GM18507 (cell line): ENCODE data around the gene PDGFRB.

Source experiments
- DNase-seq: peaks from one replicate; pipeline ENCODE4 v3.0.0; 2011; ENCODE audit warnings: low read depth; ENCODE audit not compliant: insufficient read length; ENCODE audit errors: extremely low spot score
- FAIRE-seq: peaks from 2 replicates; lab custom pipeline; 2011; peaks lifted over from hg19 to GRCh38; lab: Jason Lieb, UNC

The PDGFRB gene

DNA sequence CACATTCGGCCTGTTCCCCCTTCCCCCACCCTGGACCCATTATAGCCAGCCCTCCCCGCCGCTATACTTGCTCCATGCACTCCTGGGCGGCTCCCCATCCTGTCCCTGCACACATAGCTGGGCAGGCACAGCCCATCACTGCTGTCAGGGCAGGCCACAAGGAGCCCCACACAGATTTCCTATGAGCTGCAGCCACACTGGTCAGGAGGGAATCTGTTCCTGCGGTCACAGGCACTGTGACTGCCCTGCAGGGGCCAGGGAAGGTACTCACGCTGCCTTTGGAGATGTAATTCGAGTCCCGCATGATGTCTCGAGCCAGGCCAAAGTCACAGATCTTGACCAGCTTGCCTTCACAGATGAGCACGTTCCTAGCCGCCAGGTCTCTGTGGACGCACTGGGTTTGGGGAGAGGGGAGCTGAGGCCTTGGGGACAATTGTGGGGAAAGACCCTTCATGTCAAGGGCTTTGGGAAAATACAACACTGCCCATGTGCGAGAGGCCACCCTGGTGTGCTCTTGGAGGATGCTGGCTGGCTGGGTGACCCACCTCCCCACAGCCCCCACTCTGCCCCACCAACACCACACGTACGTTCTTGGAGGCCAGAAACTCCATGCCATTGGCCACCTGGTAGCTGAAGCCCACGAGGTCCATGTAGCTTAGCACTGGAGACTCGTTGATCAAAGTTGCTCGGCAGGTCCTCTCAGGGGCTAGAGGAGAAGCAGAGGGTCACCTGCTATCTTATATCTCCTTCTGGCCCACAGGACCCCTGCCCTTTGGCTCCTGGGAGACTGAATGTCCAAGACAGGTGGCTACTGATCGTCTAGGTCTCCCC, 34.8 kb downstream of the PDGFRB start:
- DNase-seq: no peak
- no peak for FAIRE-seq

GRCh38 chr5:150120062-150120441, 35.6 kb downstream of the PDGFRB start:
- FAIRE-seq: no peak
- DNase-seq: no peak

- FAIRE-seq: no peak
- no peak for DNase-seq
These were observed 36.1 kb downstream of the PDGFRB start for GRCh38 chr5:150119421-150120061.

DNA sequence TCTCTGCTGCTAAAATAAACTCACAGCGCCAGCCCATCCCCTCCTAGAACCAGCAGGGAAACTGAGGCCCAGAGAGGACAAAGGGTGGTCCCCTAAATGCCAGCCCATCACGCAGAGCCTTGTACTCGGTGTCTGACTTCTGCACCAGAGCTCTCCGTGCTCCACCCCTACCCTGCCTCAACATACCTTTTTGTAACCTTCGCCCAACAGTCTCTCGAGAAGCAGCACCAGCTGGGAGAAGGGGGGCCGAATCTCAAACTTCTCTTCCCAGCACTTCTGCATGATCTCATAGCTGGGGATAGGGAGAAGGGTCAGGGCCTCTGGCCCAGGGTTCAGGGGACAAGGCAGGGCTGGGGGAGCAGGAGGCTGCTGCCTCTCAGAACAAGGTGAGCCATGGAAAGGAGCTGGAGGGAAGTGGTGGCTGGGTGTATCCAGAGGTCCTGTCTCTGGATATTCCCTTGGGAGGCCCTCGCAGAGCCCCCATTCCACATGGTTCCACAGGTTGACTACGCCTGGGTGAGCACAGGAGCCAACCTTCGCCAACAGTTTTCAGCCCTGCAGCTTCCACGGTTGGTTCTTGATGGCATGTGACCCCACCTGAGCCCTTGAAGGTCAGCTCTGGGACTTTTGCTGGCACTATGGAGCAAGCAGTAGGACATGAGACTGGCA, 37.0 kb downstream of the PDGFRB start:
- FAIRE-seq: no peak
- no peak for DNase-seq

DNA sequence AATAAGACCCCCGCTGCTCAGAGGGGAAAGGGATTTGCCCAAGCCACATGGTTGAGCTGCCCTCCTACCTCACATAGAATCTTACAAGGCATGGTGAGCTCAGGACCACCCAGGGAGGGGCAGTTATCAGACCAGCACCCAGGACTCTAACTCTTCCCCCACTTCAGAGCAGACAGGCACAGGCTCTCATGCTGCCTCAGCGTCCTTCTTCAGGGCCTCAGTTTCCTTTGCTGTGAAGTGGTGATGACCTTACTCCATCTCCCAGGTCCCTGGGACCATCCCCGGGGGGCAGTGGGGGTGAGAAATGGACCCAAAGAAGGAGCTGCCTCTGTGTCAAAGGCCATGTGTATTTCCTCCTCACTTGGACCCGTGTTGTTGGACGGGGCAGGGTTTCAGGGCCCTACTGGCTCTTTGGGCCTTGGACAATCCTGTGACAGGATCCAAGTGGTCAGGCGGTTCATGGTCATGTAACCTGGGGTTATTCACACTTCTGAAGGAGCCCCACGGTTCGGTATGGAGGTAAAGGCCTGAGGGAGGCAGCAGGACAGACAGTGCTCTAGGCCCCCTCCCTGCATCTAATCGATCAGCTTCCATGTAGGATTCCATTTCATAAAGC, 37.6 kb downstream of the PDGFRB start:
- no peak for DNase-seq
- no peak for FAIRE-seq

DNA sequence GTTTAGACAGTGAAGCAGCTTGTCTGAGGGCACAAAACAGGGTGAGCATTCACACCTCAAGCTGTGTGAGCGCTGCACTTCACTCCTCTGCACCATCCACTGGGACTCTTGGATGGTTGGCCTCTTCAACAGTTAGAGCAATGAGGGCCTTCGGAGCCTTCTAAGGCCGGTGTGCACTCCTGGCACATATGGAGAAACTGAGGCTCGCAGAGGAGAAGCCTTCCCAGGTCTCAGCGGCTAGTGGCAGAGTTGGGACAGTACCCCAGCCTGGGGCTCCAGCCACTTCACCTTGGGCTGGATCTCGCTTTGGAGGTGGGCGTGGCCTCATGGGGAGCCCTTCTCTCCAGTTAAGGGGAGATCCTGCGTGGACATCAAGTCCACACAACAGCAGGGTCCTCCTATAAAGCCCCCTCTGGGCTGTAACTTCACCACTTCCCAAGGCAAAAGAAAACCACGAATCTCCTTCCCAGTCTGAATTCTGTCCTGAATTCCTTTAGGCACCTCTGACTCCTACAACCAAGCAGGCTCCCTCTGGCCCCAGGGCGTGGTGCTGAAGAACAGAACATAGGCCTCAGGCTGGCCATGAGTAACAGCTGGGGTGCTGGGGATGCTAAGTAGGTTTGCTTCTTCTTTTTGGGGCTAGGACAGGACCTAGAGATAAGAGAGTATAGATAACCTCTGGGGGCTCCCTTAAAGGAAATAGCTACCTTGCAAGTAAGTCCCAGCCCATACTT, 38.8 kb downstream of the PDGFRB start:
- DNase-seq (no peak), FAIRE-seq (no peak)

GRCh38 chr5:150114773-150115408, 40.8 kb downstream of the PDGFRB start:
- DNase-seq (no peak), FAIRE-seq (no peak)

- DNase-seq (no peak), FAIRE-seq (no peak)
These were observed 41.5 kb downstream of the PDGFRB start for GRCh38 chr5:150114102-150114641.

DNA sequence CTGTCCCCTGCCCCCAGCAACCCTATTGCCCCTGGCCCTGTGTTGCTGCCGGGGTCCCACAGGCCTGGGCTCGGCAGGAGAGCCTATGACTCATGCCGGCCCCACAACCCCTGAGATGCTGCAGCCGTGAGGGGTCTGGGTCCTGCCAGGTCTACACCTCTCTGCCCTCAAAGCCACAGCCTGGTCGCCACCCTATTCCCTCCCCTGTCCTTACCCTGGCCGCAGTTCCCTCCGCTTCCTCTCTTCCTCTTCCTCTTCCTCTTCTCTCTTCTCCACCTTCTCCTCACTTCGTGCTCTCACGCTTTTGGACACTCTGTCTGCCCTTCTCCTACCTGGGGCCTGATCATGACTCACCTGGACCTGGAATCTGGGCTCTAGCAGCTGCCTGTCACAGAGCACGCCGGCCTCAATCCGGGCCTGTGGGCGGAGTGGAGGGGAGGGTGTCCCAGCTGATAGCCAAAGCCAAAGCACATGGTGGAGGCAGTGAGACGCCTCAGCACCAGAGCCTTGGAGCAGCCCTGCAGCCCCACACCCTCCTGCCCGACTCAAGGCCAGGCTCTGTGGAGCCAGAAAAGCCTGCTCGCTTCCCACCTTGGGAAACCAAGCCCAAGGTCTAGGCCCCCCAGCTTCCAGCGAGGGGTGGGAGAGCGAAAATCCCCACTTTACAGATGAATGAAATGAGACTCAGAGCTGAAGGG, 42.4 kb downstream of the PDGFRB start:
- FAIRE-seq (no peak), DNase-seq (no peak)

DNA sequence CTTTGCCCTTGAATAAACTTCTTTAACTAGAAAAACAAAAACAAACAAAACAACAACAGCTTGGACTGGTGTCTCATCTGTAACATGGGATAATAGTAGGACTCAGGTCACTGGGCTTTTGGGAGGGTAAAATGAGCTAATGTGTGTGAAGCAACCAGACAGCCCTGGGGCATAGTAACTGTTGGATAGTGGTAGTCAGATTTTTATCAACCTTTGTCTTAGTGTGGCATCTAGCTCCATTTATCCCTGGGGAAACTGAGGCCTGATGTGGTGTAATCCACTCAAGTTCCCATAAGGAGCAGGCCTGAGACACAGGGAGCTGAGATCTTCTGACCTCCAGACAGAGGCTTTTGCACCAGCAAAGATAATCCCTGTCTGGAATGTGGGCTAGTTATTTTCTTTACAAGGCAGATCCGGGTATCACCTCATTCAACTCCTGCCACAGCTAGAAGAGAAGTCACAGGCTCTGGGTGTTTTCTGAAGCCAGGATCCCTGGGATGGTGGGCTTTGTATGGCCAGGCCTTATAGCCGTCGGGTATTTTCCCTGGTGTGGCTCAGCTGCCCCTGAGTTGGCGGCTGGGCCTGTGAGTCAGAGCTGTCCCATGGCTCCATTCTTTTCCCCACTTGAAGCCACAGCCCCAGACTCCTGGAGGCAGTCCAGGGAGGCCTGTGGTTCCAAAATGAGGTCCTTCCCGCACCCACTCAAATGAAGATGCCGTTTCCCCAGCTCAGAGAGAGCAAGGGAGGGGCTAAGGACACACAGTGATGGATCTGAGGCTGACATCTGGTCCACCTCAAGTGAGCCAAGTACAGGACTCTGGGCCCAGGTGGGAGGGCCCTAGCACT, 43.2 kb downstream of the PDGFRB start:
- DNase-seq (no peak), FAIRE-seq (no peak)

DNA sequence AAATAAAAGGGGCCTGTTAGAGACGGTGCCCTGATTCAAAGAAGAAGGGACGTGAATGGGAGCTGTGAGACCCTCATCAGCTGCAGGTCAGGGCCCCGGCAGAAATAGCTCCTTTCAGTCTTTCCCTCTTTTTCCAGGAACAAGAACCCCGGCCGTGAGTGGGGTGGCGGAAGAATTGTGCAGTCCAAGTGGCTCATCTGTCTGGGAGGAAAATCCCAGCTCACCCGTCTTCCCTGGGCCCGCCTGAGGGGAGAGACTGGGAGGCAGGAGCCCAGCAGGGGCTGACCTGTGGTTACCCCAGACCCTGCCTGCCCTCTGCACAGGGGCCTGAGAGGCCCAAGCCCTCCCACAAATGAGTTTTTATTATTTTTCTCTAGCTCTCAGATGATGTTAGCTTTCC, 44.5 kb downstream of the PDGFRB start:
- no peak for FAIRE-seq

GRCh38 chr5:150109921-150110320, 45.7 kb downstream of the PDGFRB start:
- no peak for FAIRE-seq
- DNase-seq: no peak

More for the DNA sequence above, 44.5 kb downstream of the PDGFRB start:
- no peak for DNase-seq

- DNase-seq (no peak), FAIRE-seq (no peak)
These were observed 46.7 kb downstream of the PDGFRB start for GRCh38 chr5:150108711-150109514.

DNA sequence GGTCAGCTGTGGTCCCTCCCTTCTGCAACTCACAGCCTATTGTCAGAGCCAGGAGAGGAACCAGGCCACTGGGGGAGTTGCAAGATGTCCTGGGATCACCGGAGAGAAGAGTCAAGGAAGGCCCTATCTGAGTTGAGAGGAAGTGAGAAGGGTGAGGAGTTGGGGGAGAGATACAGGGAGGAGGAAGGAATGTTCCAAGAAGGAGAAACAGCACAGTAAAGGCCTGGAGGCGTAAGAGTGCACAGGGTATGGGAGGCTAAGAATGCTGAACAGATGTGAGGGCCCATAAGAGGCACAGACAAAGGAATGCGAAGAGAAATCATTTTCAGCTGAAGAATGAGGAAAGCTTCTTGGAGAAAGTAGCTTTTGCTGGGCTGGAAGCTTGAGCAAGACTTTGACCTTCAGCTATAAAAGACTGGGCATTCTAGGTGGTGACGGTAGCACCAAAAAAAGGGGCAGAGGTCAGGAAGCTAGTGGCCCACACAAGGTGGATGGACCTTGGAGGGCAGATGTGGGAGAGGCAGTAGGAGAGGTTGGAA, 47.7 kb downstream of the PDGFRB start:
- FAIRE-seq (no peak), DNase-seq (no peak)

- FAIRE-seq (no peak), DNase-seq (no peak)
These were observed 48.8 kb downstream of the PDGFRB start for GRCh38 chr5:150106674-150107426.
